ENCODE measurements around the gene KCTD8.

The KCTD8 gene

DNA sequence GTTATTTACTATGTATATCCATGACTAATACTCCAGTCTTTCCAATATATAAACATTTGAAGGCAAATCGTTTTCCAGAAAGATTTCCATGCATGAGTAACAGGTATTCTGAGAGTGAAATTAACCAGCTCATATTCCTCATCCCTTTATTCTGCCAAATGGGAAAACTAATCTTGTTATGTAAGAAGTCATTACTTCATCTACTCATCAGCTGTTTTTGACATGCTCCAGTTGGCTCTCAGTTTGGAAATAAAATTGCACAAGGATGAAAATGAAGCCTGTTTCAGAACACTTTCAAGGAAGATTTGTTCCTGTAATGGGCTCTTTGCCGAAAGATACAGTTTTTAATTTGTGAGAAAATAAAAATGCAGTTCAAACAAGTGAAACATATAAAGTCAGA, 121.9 kb downstream of the KCTD8 start:
- TF ChIP-seq ZFX (IDR thresholded peaks at IDR 0.05; ENCODE audit: borderline replicate concordance), result no peak
- TF ChIP-seq, protein P1, sequence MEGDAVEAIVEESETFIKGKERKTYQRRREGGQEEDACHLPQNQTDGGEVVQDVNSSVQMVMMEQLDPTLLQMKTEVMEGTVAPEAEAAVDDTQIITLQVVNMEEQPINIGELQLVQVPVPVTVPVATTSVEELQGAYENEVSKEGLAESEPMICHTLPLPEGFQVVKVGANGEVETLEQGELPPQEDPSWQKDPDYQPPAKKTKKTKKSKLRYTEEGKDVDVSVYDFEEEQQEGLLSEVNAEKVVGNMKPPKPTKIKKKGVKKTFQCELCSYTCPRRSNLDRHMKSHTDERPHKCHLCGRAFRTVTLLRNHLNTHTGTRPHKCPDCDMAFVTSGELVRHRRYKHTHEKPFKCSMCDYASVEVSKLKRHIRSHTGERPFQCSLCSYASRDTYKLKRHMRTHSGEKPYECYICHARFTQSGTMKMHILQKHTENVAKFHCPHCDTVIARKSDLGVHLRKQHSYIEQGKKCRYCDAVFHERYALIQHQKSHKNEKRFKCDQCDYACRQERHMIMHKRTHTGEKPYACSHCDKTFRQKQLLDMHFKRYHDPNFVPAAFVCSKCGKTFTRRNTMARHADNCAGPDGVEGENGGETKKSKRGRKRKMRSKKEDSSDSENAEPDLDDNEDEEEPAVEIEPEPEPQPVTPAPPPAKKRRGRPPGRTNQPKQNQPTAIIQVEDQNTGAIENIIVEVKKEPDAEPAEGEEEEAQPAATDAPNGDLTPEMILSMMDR (IDR thresholded peaks at IDR 0.05), result no peak
- H3K27ac ChIP-seq, result no peak overlapping the region

DNA sequence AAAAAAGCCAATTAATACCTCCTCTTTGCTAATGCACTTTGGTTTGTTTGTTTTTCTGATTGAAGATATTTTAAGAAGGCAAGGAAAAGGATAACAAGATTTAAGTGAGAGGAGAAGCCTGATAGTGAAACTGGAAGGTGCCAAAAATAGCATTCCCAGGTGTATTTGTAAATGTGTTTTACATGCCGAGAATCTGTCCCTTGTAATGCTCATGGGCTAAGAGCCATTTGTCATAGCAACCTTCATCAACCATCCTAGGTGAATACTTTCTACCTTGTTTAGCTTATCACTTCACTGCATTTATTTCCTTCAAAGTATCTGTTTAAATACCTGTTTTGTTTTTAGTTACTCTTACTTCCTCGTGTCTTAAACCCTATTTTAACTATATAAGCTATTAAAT, 127.8 kb downstream of the KCTD8 start:
- TF ChIP-seq, protein P1 (IDR thresholded peaks at IDR 0.05), result no peak
- no peak for TF ChIP-seq ZFX (IDR thresholded peaks at IDR 0.05; ENCODE audit: borderline replicate concordance)
- no peak overlapping the region for H3K27ac ChIP-seq

DNA sequence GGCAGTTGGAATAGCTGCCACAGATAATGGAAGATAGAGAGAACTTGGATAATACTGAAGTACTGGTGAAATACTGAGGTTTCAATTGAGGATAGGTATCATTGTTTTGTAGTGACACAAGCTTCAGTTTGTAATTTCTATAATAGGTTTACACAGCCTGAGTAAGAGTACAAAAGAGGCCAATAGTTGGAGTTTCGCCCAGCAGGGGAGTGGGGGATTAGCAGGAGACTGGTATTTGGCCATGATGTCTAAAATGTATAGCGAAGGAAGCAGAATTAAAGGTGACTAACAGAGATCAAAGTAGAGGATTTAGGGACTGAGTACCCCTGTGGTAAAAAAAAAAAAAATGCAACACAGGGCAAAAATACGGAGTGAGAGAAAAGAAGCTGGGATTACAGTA, 129.5 kb downstream of the KCTD8 start:
- no peak overlapping the region for H3K27ac ChIP-seq
- TF ChIP-seq, protein P1 (IDR thresholded peaks at IDR 0.05), result no peak
- no peak for TF ChIP-seq ZFX (IDR thresholded peaks at IDR 0.05; ENCODE audit: borderline replicate concordance)

DNA sequence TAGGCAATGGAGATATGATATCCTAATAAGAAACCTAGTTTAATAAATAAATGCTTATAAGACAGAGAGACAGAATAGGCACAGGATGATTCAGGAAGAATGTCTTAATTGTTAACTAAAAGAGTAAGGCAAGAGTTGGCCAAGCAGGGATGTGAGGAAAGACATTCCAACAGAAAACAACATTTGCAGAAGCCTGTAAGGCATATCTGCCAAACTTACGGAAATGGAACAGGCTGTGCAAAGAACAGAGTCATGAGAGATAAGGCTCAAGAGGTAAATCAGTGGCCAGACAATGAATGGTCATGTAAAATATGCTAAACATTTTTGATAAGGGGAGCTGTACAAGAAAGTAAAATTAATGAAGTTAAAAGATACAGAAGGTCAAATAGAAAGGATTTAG, 134.9 kb downstream of the KCTD8 start:
- H3K27ac ChIP-seq, result no peak overlapping the region
- no peak for TF ChIP-seq ZFX (IDR thresholded peaks at IDR 0.05; ENCODE audit: borderline replicate concordance)
- TF ChIP-seq, protein P1 (IDR thresholded peaks at IDR 0.05), result no peak

DNA sequence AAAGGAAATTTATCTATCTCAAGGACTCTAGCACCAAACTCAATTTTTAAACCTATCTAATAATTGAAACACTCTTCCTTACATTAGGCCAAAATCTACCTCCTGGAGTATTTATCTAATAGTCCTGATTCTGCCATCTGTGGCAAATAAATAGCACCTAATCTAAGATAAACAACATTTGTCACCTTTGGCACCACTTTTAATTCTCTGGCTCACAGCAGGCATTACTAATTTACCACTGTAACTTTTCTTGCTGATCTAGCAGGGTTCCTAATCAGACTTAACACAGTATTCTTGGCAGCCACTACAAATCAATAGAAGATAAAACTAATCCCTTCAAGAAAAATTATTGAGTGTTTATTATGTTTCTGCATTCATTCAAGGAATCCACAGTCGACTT, 161.1 kb downstream of the KCTD8 start:
- TF ChIP-seq, protein P1 (IDR thresholded peaks at IDR 0.05), result no peak
- no peak for TF ChIP-seq ZFX (IDR thresholded peaks at IDR 0.05; ENCODE audit: borderline replicate concordance)
- H3K27ac ChIP-seq, result no peak overlapping the region

DNA sequence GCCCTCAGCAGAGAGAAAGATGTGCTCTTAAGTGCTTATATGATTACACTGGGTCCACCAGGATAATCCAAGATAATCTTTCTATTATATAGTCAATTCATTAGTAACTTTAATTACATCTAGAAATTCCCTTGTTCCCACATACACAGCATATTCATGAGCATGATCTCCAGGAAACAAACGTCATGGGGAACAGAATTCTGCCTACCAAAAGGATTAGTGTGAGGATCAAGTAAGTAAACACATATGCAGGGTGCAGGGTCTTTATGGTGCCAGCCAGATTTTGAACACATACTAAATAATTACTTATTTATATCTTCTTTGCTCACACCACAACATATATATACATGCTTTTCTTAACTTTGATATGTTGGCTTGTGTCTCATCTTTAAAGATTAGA, 169.1 kb downstream of the KCTD8 start:
- TF ChIP-seq, protein P1 (IDR thresholded peaks at IDR 0.05), result no peak
- no peak for TF ChIP-seq ZFX (IDR thresholded peaks at IDR 0.05; ENCODE audit: borderline replicate concordance)
- H3K27ac ChIP-seq, result no peak overlapping the region

DNA sequence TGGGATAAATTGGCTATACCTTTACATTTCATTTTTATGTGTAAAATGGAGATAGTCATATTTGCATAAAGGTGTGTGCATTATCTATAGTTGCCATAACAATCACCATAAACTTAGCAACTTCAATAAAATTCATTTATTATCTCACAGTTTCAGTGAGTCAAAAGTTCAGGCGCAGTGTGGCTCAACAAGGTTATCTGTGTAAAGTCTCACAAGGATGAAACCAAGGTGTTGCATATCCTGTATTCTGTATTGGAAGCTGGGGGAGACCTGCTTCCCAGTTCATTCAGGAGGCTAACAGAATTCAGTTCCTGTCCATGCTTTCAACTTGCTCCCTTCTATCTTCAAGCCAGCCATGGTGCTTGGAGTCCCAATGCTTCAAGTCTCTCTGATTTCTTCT, 169.5 kb downstream of the KCTD8 start:
- TF ChIP-seq ZFX (IDR thresholded peaks at IDR 0.05; ENCODE audit: borderline replicate concordance), result no peak
- TF ChIP-seq, protein P1 (IDR thresholded peaks at IDR 0.05), result no peak
- H3K27ac ChIP-seq, result no peak overlapping the region
